Fibroblast of skin of right quadriceps (primary cell): ENCODE measurements around the gene APOL3.
A peak's percentile ranks its signal among the peaks of the same experiment; 100 is the strongest.
"Not testable (repeated sequence)": the region's sequence is repeated elsewhere in the genome, so short reads cannot be mapped to it uniquely, and the experiment has no call there.

Experiments
- DNase-seq: peaks from one replicate; pipeline ENCODE4 v3.0.0-alpha.2; 2013

APOL3 gene

GRCh38 chr22:36156515-36157419, 3.8 kb downstream of the APOL3 start:
- DNase-seq, result peak; percentile 67

- no peak for DNase-seq
These were observed 4.4 kb downstream of the APOL3 start for GRCh38 chr22:36156119-36156514.

GRCh38 chr22:36155702-36156101, 4.9 kb downstream of the APOL3 start:
- DNase-seq, result no peak

GRCh38 chr22:36154423-36154945, 6.1 kb downstream of the APOL3 start:
- no peak for DNase-seq

GRCh38 chr22:36153501-36154422, 6.8 kb downstream of the APOL3 start:
- no peak for DNase-seq

- not testable (repeated sequence) for DNase-seq
These were observed 7.7 kb downstream of the APOL3 start for GRCh38 chr22:36152821-36153220.

- DNase-seq, result no peak
These were observed 8.5 kb downstream of the APOL3 start for GRCh38 chr22:36152088-36152487.

- DNase-seq, result peak; percentile 15
These were observed 9.5 kb downstream of the APOL3 start for GRCh38 chr22:36151006-36151595.

- peak; percentile 5 for DNase-seq
These were observed 11.1 kb downstream of the APOL3 start for GRCh38 chr22:36149441-36149840.

GRCh38 chr22:36148411-36148810, 12.1 kb downstream of the APOL3 start:
- no peak for DNase-seq

GRCh38 chr22:36147196-36147791, 13.3 kb downstream of the APOL3 start:
- no peak for DNase-seq

GRCh38 chr22:36145881-36146280, 14.7 kb downstream of the APOL3 start:
- no peak for DNase-seq

- DNase-seq, result peak; percentile 73
These were observed 15.5 kb downstream of the APOL3 start for GRCh38 chr22:36144886-36145541.

GRCh38 chr22:36143956-36144355, 16.6 kb downstream of the APOL3 start:
- no peak for DNase-seq

GRCh38 chr22:36143066-36143815, 17.3 kb downstream of the APOL3 start:
- DNase-seq, result no peak

GRCh38 chr22:36141481-36141880, 19.1 kb downstream of the APOL3 start:
- DNase-seq, result no peak

- not testable (repeated sequence) for DNase-seq
These were observed 21.8 kb downstream of the APOL3 start for GRCh38 chr22:36138709-36139108.

- DNase-seq, result peak; percentile 20
These were observed 23.6 kb downstream of the APOL3 start for GRCh38 chr22:36136988-36137387.

- DNase-seq, result peak; percentile 52
These were observed 24.1 kb downstream of the APOL3 start for GRCh38 chr22:36136475-36136874.

GRCh38 chr22:36135306-36135980, 25.1 kb downstream of the APOL3 start:
- DNase-seq, result no peak

- DNase-seq, result no peak
These were observed 26.4 kb downstream of the APOL3 start for GRCh38 chr22:36134182-36134581.
